Activated CD8-positive, alpha-beta T cell treated with anti-CD3 and anti-CD28 coated beads, Interleukin-2, amount 10 ng/mL, durations not matched to agents 7 days and 5 days (primary cell): ENCODE measurements around the gene GMPR. TPM values are rescaled to one million over a fixed set of nuclear protein-coding genes. Genes with fewer than 3 reads are reported as not detected.
"Not testable (repeated sequence)": the region's sequence is repeated elsewhere in the genome, so short reads cannot be mapped to it uniquely, and the experiment has no call there.

Source experiments
- ATAC-seq: fragments of 150-1000 bp; cut with Tn5 transposase; one replicate; pipeline ENCODE4 v1.10.0; 2021; ENCODE audit warnings: moderate library complexity
- CTCF ChIA-PET: fragments of 350-600 bp; sonication (Branson Sonifier 250); formaldehyde crosslinking; loops from one replicate; lab custom pipeline; 2021; ENCODE audit warnings: antibody characterized with exemption; lab: Charles Lee
- POLR2A ChIA-PET: fragments of 350-600 bp; sonication (Branson Sonifier 250); formaldehyde crosslinking; loops from one replicate; lab custom pipeline; 2021; ENCODE audit warnings: antibody characterized with exemption; lab: Charles Lee
- DNase-seq: peaks from one replicate; pipeline ENCODE4 v3.0.0-alpha.2; 2020
- H3K27ac Mint-ChIP-seq: one replicate; pipeline ENCODE4 v1.8.0; 2021; ENCODE audit warnings: mild to moderate bottlenecking, mixed read lengths
- H3K27me3 Mint-ChIP-seq: one replicate; pipeline ENCODE4 v1.8.0; 2021; ENCODE audit warnings: low read depth, mixed read lengths
- H3K36me3 Mint-ChIP-seq: one replicate; pipeline ENCODE4 v1.8.0; 2021; ENCODE audit warnings: low read depth, mixed read lengths
- H3K4me1 Mint-ChIP-seq: one replicate; pipeline ENCODE4 v1.8.0; 2021; ENCODE audit warnings: low read depth, mixed read lengths
- H3K4me3 Mint-ChIP-seq: one replicate; pipeline ENCODE4 v1.8.0; 2021; ENCODE audit warnings: mild to moderate bottlenecking, mixed read lengths
- H3K9me3 Mint-ChIP-seq: one replicate; pipeline ENCODE4 v1.8.0; 2022; ENCODE audit warnings: mixed read lengths; ENCODE audit not compliant: insufficient read depth
- total RNA-seq, 2 experiments: library from RNA; stranded (reverse); gene quantifications; one replicate each; pipeline ENCODE4 v1.2.3, GENCODE V29; 2021

Gene GMPR
- total RNA-seq, 2 experiments from 2014 or later: 8.9 to 11.0 TPM

- peaks cover 16% of the 10 kb centered on the region for H3K36me3 Mint-ChIP-seq
- H3K9me3 Mint-ChIP-seq: no peaks in the 10 kb centered on the region
- CTCF ChIA-PET: no interaction called here
- H3K27ac Mint-ChIP-seq: no peak overlapping the region
- DNase-seq (no peak), ATAC-seq (no peak)
- no peaks in the 10 kb centered on the region for H3K4me1 Mint-ChIP-seq
- POLR2A ChIA-PET: no interaction called here
- no peak overlapping the region for H3K4me3 Mint-ChIP-seq
- H3K27me3 Mint-ChIP-seq: no peaks in the 10 kb centered on the region
These were observed 14.4 kb downstream of the GMPR start for GRCh38 chr6:16252686-16253299.

DNA sequence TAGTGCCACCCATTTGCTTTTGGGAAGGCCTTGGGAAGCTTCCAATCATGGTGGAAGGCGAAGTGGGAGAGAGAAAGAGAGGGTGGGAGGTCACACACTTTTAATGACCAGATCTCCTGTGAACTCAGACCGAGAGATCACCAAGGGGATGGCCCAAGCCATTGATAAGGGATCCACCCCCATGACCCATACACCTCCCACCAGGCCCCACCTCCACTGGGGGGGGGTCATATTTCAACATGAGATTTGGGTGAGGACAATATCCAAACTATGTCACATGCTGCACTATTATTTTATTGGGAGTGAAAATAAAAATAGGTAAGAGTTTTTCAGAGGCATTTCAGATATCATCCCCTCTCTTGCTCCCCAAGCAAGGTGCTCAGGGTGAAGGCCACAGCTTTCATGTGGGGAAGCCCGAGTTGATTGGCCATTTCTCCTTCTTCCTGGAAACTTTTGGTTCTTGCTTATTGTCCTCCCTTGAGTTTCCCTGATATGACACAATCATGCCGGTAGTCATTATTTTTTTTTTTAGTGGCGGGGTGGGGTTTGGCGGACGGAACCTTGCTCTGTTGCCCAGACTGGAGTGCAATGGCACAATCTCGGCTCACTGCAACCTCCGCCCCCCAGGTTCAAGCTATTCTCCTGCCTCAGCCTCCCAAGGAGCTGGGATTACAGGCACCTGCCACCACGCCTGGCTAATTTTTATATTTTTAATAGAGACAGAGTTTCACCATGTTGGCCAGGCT, 15.2 kb downstream of the GMPR start:
- ATAC-seq: no peak
- POLR2A ChIA-PET: no interaction called here
- H3K9me3 Mint-ChIP-seq: no peaks in the 10 kb centered on the region

GRCh38 chr6:16254535-16254934, 16.1 kb downstream of the GMPR start:
- Mint-ChIP-seq H3K27ac (no peak overlapping the region), H3K36me3 (peaks cover 16% of the 10 kb centered on the region), H3K4me1 (no peaks in the 10 kb centered on the region), H3K4me3 (no peak overlapping the region), H3K27me3 (no peaks in the 10 kb centered on the region), H3K9me3 (no peaks in the 10 kb centered on the region)
- DNase-seq: no peak
- ChIA-PET POLR2A (no interaction called here), CTCF (no interaction called here)
- no peak for ATAC-seq

More for the DNA sequence above, 15.2 kb downstream of the GMPR start:
- no peak overlapping the region for H3K27ac Mint-ChIP-seq
- no peaks in the 10 kb centered on the region for H3K27me3 Mint-ChIP-seq
- no peak for DNase-seq
- no peaks in the 10 kb centered on the region for H3K4me1 Mint-ChIP-seq
- no peak overlapping the region for H3K4me3 Mint-ChIP-seq
- peaks cover 16% of the 10 kb centered on the region for H3K36me3 Mint-ChIP-seq
- CTCF ChIA-PET: no interaction called here

DNA sequence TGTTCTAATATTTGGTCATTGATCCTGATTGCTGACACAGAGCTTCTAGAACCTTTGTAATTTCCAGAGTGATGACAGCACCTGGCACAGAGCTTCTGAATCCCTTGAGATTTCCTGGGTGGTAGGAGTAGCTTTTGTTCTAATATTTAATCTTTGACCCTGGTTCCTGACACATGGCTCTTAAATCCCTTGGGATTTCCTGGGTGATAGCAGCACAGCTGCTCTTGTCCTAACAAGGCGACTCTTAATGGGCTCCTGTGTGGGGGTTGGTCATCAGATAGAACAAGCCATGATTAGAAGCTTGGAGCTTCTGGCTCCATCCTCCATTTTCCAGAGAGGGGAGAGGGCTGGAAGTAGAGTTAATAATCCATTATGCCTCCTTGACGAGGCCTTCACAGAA, 18.4 kb downstream of the GMPR start:
- Mint-ChIP-seq H3K27ac (no peak overlapping the region), H3K27me3 (no peaks in the 10 kb centered on the region), H3K4me1 (no peaks in the 10 kb centered on the region), H3K4me3 (no peak overlapping the region), H3K9me3 (no peaks in the 10 kb centered on the region), H3K36me3 (peaks cover 16% of the 10 kb centered on the region)
- DNase-seq (no peak), ATAC-seq (no peak)
- CTCF ChIA-PET: interaction anchor here (1.4 kb wide), 1 partner anchor 16 kb away, joined by 5 read pairs; no protein-coding TSS in a partner anchor
- POLR2A ChIA-PET: no interaction called here

DNA sequence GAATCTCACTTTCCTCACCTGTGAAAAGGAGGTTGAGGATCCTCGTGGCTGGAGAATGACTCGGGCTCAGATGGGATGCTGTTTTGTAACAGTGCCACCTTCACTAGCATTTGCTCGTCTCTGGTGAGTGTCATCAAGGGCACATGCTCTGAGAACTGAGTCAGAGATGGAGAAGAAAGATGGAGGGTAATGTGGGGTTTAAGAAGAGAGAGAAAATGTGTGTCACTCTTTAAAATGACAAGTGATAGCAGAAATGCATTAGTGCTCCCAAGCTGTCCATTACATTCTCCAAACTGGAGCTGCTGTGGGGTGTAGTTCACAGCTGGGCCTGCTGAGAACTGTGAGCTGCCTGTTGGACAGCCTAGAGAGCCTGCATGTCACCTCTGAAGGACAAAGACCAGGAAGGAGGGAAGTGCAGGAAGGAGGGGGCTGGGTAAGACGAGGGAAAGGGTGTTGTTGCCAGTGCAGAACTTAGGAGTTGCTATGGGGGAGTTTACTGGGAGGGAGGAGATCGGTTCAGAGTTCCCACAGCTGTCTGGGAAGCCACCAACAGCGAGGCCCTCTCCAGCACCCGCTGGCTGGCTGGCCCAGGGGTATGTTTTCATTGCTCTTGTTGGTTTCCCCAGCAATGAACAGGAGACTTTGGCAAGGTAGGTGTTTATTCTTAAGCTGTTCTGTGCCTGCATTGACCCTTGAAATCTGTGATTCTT, 19.8 kb downstream of the GMPR start:
- ChIA-PET CTCF (no interaction called here), POLR2A (interaction anchor here (0.8 kb wide), 1 partner anchor 13 kb away, joined by 3 read pairs; no protein-coding TSS in a partner anchor)
- no peaks in the 10 kb centered on the region for H3K27me3 Mint-ChIP-seq
- ATAC-seq (no peak), DNase-seq (no peak)
- no peak overlapping the region for H3K27ac Mint-ChIP-seq
- peaks cover 12% of the 10 kb centered on the region for H3K36me3 Mint-ChIP-seq
- no peaks in the 10 kb centered on the region for H3K4me1 Mint-ChIP-seq
- no peaks in the 10 kb centered on the region for H3K9me3 Mint-ChIP-seq
- H3K4me3 Mint-ChIP-seq: no peak overlapping the region

DNA sequence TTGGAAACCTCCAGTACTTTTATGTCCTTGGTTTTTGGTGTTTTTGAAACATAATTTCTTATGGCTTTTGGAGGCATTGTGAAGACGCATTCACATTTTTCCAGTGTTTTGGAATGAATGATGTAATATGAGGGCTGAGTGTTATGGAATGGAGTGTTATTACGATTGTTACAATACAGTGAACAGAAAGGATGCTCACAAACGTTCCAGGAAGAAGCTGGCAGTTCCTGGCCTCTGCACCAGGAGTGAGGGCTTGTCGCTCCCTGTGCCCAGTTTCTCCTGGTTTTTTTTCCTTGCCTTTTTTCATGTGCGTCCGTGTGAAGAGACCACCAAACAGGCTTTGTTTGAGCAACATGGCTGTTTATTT, 20.3 kb downstream of the GMPR start:
- no peak for ATAC-seq
- POLR2A ChIA-PET: interaction anchor here (0.8 kb wide), 1 partner anchor 13 kb away, joined by 3 read pairs; no protein-coding TSS in a partner anchor
- Mint-ChIP-seq H3K27me3 (no peaks in the 10 kb centered on the region), H3K9me3 (no peaks in the 10 kb centered on the region), H3K4me3 (no peak overlapping the region), H3K36me3 (peaks cover 9% of the 10 kb centered on the region), H3K27ac (no peak overlapping the region), H3K4me1 (no peaks in the 10 kb centered on the region)
- CTCF ChIA-PET: no interaction called here
- no peak for DNase-seq

- H3K4me3 Mint-ChIP-seq, H3K27me3 Mint-ChIP-seq, ATAC-seq, CTCF ChIA-PET, H3K4me1 Mint-ChIP-seq, H3K27ac Mint-ChIP-seq, POLR2A ChIA-PET, H3K9me3 Mint-ChIP-seq, H3K36me3 Mint-ChIP-seq, DNase-seq: not testable (repeated sequence)
These were observed 21.2 kb downstream of the GMPR start for GRCh38 chr6:16259604-16260003.

GRCh38 chr6:16260602-16261001, 22.2 kb downstream of the GMPR start:
- CTCF ChIA-PET, H3K4me3 Mint-ChIP-seq, H3K36me3 Mint-ChIP-seq, ATAC-seq, H3K27ac Mint-ChIP-seq, H3K27me3 Mint-ChIP-seq, POLR2A ChIA-PET, H3K4me1 Mint-ChIP-seq, DNase-seq, H3K9me3 Mint-ChIP-seq: not testable (repeated sequence)

- H3K36me3 Mint-ChIP-seq, H3K4me1 Mint-ChIP-seq, H3K9me3 Mint-ChIP-seq, CTCF ChIA-PET, H3K4me3 Mint-ChIP-seq, POLR2A ChIA-PET, ATAC-seq, H3K27ac Mint-ChIP-seq, DNase-seq, H3K27me3 Mint-ChIP-seq: not testable (repeated sequence)
These were observed 24.4 kb downstream of the GMPR start for GRCh38 chr6:16262773-16263172.

DNA sequence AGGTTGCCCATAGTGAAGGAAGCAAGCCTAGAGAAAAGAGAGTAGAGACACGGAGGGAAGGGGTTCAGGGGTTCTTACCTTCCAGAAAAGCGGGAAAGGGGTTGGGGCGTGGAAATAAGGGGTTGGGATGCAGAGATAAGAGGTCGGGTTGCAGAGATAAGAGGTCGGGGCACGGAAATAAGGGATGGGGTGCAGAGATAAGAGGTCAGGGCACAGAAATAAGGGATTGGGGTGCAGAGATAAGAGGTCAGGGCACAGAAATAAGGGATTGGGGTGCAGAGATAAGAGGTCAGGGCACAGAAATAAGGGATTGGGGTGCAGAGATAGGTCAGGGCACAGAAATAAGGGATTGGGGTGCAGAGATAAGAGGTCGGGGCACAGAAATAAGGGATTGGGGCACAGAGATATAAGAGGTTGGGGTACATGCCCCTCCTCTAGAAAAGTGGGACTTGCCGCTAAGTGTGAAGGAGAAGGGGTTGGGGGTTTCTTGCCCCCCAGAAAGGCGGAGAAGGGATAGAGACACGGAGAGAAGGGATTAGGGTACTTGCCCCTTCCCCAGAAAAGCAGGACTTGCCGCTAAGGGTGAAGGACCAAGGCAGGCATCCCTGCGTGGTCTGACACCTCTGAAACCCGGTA, 25.2 kb downstream of the GMPR start:
- H3K27ac Mint-ChIP-seq, H3K36me3 Mint-ChIP-seq, ATAC-seq, H3K4me3 Mint-ChIP-seq, POLR2A ChIA-PET, CTCF ChIA-PET, H3K27me3 Mint-ChIP-seq, DNase-seq, H3K9me3 Mint-ChIP-seq, H3K4me1 Mint-ChIP-seq: not testable (repeated sequence)

DNA sequence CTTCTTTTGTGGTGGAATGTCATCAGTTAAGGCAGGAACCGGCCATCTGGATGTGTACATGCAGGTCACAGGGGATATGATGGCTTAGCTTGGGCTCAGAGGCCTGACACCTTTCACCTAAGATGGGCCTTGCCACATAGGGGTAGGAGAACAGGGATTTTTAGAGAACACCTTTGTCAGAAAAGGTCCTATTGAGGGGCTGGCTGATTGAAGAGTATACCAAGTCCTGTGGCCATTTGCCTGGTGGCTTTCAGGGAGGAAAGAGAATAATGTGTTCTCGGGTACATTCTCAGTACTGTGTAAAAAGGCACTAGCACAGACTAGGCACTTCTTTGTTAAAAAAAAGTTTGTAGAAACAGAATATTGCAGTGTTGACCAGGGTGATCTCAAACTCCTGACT, 26.4 kb downstream of the GMPR start:
- no peak overlapping the region for H3K4me3 Mint-ChIP-seq
- no peaks in the 10 kb centered on the region for H3K36me3 Mint-ChIP-seq
- POLR2A ChIA-PET: no interaction called here
- H3K9me3 Mint-ChIP-seq: no peaks in the 10 kb centered on the region
- CTCF ChIA-PET: no interaction called here
- H3K4me1 Mint-ChIP-seq: no peaks in the 10 kb centered on the region
- H3K27ac Mint-ChIP-seq: no peak overlapping the region
- ATAC-seq (no peak), DNase-seq (no peak)
- no peaks in the 10 kb centered on the region for H3K27me3 Mint-ChIP-seq
